Measurements from ENCODE around the gene GPRIN2. TPM values are rescaled to one million over a fixed set of nuclear protein-coding genes. Genes with fewer than 3 reads are reported as not detected.
A peak's percentile ranks its signal among the peaks of the same experiment; 100 is the strongest.

The GPRIN2 gene
- total and polyA plus RNA-seq, 2 of the 8 experiments (the other 6 are each of a cell fraction or from before 2014, with no cell fraction given) = 14.3 to 18.6 TPM

DNA sequence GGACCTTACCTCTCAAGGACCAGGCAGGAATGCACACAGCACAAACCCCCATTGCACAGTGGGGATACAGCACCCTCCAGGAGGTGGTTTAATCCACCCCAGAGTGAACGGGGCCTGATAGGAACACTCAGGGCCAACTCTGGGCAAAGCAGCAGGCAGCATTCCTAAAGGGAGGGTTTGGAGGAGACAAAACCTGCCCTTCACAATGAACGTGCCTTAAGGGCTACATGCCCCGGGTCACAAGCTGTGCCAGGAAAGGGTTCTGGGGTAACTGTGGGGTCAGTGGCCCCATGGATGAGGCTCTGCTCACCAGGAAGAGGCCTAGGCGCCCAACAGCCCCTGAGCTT, 1.1 kb downstream of the GPRIN2 start:
- H3K4me1 ChIP-seq (replicated peaks in 1 of 4; ENCODE audit: control insufficient read depth in 3 of 4, insufficient read depth in 4 of 4, low read length in 3 of 4) = peaks cover 5 to 19% (median 15%) of the 10 kb centered on the region in 4 experiments
- peaks cover 0 to 21% of the 10 kb centered on the region in 2 experiments for H4K20me1 ChIP-seq (replicated peaks in 1 of 2; ENCODE audit: control insufficient read depth in 1 of 2, insufficient read depth in 2 of 2, low read length in 2 of 2)
- H3K9ac ChIP-seq (replicated peaks in 1 of 4; ENCODE audit: extremely low read depth in 1 of 4, low read depth in 3 of 4, low read length in 3 of 4) = peak overlapping the region in 3 of 4 experiments; percentile 26 to 39 (median 27); a peak in 4 of 7 replicates
- peak overlapping the region; percentile 87; the same call in 1 of the 2 replicates for H4K8ac ChIP-seq (ENCODE audit: extremely low read depth, insufficient read depth, low read length)
- ChIA-PET POLR2A (ENCODE audit: partially characterized antibody) (interaction anchor here (0.8 to 5.2 kb wide), 2 partner anchors 11 to 16 kb away, joined by 3 to 44 read pairs; no protein-coding TSS in a partner anchor), CTCF (ENCODE audit: partially characterized antibody) (interaction anchor here (0.7 to 5.7 kb wide), 3 partner anchors 10 to 327 kb away, joined by 3 to 65 read pairs (median 6); no protein-coding TSS in a partner anchor)
- no peak overlapping the region for H2BK120ac ChIP-seq (replicated peaks; ENCODE audit: low read depth, low read length)
- H3K79me1 ChIP-seq (ENCODE audit: low read depth, low read length) = peaks cover 11% of the 10 kb centered on the region; the same call in 1 of the 2 replicates
- peak overlapping the region; percentile 82; the same call in 1 of the 2 replicates for H2BK12ac ChIP-seq (ENCODE audit: low read depth, low read length)
- DNase-seq (ENCODE audit: low read depth in 1 of 2, low spot score in 2 of 2) (no peak), FAIRE-seq (no peak)
- H3K9me3 ChIP-seq (ENCODE audit: insufficient read depth in 2 of 2, low read depth in 1 of 2, low read length in 1 of 2) = no peaks in the 10 kb centered on the region
- WGBS, 2 experiments (ENCODE audit: extremely low coverage in 1 of 2, insufficient coverage in 1 of 2, insufficient read length in 1 of 2, insufficient replicate concordance in 2 of 2, low coverage in 1 of 2, low lambda C conversion rate in 2 of 2, missing lambda C conversion rate in 1 of 2) = 59% methylated on average over 4 of the region's 4 CpGs; no CpG with 5 or more reads in 1 of the 2 experiments
- H3K56ac ChIP-seq (replicated peaks; ENCODE audit: insufficient read length, low read depth, low read length) = no peak overlapping the region
- H2BK20ac ChIP-seq (ENCODE audit: low read length) = 0 out of 2 replicates have a peak overlapping the region, but pooled peaks have one; percentile 13
- H4K5ac ChIP-seq (ENCODE audit: insufficient read length, low read depth, low read length) = no peak overlapping the region
- peaks cover 17% of the 10 kb centered on the region for H3K23me2 ChIP-seq (ENCODE audit: low read depth, low read length)
- H3K23ac ChIP-seq (ENCODE audit: insufficient read length) = no peak overlapping the region
- H3K18ac ChIP-seq (ENCODE audit: extremely low read depth, low read length) = peak overlapping the region; percentile 86
- peaks cover 0 to 14% (median 9%) of the 10 kb centered on the region in 4 experiments; a peak in 4 of 7 replicates for H3K27me3 ChIP-seq (replicated peaks in 1 of 4; ENCODE audit: control insufficient read depth in 3 of 4, extremely low read depth in 1 of 4, insufficient read depth in 3 of 4, low read length in 3 of 4)
- H3K4me3 ChIP-seq (ENCODE audit: extremely low read depth in 1 of 4, insufficient read depth in 2 of 4, low read depth in 3 of 4, low read length in 4 of 4) = peak overlapping the region; percentile 73 to 96 (median 82)
- peak overlapping the region; percentile 45; the same call in 1 of the 2 replicates for H2BK5ac ChIP-seq (ENCODE audit: low read depth, low read length)
- H2BK15ac ChIP-seq (ENCODE audit: low read length) = peak overlapping the region; percentile 53
- no peak for TF ChIP-seq RNF2 (IDR thresholded peaks at IDR 0.05; ENCODE audit: borderline replicate concordance, low read depth, low read length, missing control alignments, poor library complexity, severe bottlenecking)
- TF ChIP-seq CBX8 (IDR thresholded peaks at IDR 0.05; ENCODE audit: borderline replicate concordance, low read depth, low read length) = no peak
- TF ChIP-seq CTBP2 (IDR thresholded peaks at IDR 0.05; ENCODE audit: borderline replicate concordance, insufficient read depth, insufficient read length, low read length) = no peak
- TF ChIP-seq ASH2L (IDR thresholded peaks at IDR 0.05; ENCODE audit: low read length) = no peak
- TF ChIP-seq TAF1 (IDR thresholded peaks at IDR 0.05; ENCODE audit: low read depth, low read length) = no peak
- TF ChIP-seq SRF (IDR thresholded peaks at IDR 0.05; ENCODE audit: low read depth, low read length) = no peak
- TF ChIP-seq NANOG (IDR thresholded peaks at IDR 0.05; ENCODE audit: insufficient read depth, low read depth, low read length, poor library complexity, severe bottlenecking) = no peak
- H3K27ac ChIP-seq (ENCODE audit: low read depth, low read length) = no peak overlapping the region
- peak overlapping the region; percentile 7; the same call in 1 of the 2 replicates for H2AK5ac ChIP-seq (ENCODE audit: low read depth, low read length)
- peaks cover 3 to 39% (median 11%) of the 10 kb centered on the region in 4 experiments; a peak in 6 of 8 replicates for H3K36me3 ChIP-seq (ENCODE audit: control insufficient read depth in 2 of 4, insufficient read depth in 4 of 4, low read length in 3 of 4)
- H4K91ac ChIP-seq (replicated peaks; ENCODE audit: insufficient read length, low read length) = peak overlapping the region; percentile 62
- no peak overlapping the region for H3K14ac ChIP-seq (ENCODE audit: insufficient read length)
- H3K4ac ChIP-seq (replicated peaks; ENCODE audit: insufficient read length, low read depth, low read length) = peak overlapping the region; percentile 82
- H3K79me2 ChIP-seq (ENCODE audit: control insufficient read depth in 1 of 2, insufficient read depth in 2 of 2, low read length in 2 of 2) = no peaks in the 10 kb centered on the region
- peak overlapping the region; percentile 82 to 96 for H3K4me2 ChIP-seq (ENCODE audit: insufficient read depth in 1 of 2, low read depth in 2 of 2, low read length in 2 of 2)
- H2AFZ ChIP-seq (ENCODE audit: low read length) = 0 out of 2 replicates have a peak overlapping the region, but pooled peaks have one; percentile 13
